Renal cortex interstitium (tissue), 11 donors: ENCODE data around the gene BCORL1. TPM values are rescaled to one million over a fixed set of nuclear protein-coding genes. Genes with fewer than 3 reads are reported as not detected.

Experiments used
- DNase-seq, 11 donors: peaks; one replicate each; pipeline ENCODE4 v3.0.0-alpha.2; 2013; ENCODE audit warnings: low read depth in 9 of 11, low spot score in 4 of 11; ENCODE audit errors: extremely low read depth in 1 of 11
- polyA plus RNA-seq, 3 donors: library from polyadenylated mRNA; unstranded; fragments of 120-200 nt; gene quantifications; one replicate each; pipeline ENCODE4 v1.2.1, GENCODE V29; 2013; ENCODE audit not compliant: insufficient read length in 3 of 3

BCORL1 gene
- polyA plus RNA-seq, 3 donors: 16.0 to 20.8 (median 17.0) TPM

- DNase-seq: no peak
Measured at GRCh38 chrX:130083107-130083490, 100.7 kb downstream of the BCORL1 start.

GRCh38 chrX:130083656-130084382, 101.4 kb downstream of the BCORL1 start:
- DNase-seq: no peak

GRCh38 chrX:130084631-130085237, 102.3 kb downstream of the BCORL1 start:
- DNase-seq: no peak

DNA sequence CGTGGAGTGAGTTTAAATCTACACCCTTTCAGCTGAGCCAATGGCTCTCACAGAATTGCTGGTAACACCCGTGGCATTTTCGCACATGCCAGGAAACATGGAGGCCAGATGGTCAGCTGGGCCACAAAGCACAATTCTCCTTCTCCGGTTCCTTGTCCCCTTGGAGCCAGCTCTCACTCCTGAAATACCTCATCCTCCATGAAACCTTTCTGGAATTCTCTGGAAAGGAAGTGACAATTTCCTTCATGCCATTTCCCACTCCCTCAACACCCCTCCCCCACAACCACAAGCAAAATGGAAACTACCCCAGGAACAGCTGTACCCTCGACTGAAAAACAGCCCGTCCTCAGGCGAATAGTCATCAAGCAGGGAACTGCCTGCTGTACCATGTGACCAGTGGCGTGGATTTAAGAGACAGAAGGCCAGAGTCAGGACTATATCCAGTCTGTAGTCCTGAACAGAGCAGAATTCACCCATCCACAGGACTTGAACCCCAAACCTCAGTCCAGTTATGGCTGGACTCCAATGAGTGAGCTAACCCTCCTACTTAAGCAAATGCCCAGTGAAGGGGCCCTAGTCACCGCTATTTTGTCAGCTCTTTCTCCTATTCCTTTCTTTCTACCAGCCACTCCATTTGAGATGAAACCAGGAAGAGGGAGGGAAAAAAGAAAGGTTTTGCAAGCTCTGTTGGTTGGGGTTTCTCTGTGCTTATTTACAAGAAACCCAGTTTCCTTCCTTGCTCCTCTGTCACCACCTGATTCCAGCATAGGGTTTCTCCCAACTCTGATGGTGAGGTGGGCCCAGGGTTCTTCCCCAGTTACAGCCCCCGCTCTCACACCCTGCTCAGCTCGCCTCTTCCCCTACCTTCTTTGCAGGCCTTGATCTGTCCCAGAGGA, 103.4 kb downstream of the BCORL1 start:
- no peak for DNase-seq

- DNase-seq: no peak
Measured at GRCh38 chrX:130086447-130087206, 104.2 kb downstream of the BCORL1 start.

GRCh38 chrX:130090364-130090763, 107.9 kb downstream of the BCORL1 start:
- DNase-seq: no peak

DNA sequence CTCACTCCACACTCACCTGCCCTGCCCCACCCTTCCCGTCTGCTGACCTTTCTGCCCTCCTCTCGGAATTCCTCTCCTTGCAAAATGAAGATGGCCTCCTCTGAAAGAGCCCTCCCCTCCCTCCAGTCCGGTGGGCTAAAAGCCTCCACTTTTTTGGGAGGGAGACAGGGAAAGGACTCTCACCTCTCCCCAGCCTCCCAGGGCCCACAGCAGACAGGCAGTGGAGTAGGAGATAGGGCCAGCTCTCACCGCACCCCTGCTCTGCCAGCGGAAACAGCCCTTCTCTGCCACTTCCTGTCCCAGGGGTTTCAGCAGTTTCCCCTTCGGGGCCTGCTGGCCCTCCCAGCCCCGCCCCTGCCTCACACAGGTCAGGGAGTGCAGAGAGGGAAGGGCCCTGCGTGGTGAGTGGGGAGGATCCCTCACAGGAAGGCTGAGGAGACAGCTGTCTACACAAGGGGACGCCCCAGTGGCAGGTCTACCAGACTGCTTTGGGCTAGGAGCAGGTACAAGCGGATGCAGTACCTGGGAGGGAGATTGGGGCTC, 109.6 kb downstream of the BCORL1 start:
- DNase-seq: no peak

DNA sequence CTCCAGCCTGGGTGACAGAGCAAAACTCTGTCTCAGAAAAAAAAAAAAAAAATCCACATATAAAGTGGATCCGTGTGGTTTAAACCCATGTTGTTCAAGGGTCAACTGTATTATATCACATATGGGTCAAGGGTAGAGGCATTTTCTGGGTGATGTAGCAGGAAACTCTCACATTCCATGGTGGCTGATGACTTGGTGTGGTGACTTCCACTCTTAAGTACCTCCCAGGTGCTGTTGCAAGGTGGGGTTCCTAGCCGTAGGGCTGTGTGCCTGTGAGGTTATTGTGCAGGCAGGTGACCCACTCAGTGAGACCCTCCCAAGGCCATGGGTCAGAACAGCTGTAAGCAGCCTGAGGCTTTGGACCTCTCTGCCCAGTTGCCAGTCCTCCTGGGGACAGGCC, 110.8 kb downstream of the BCORL1 start:
- no peak for DNase-seq

GRCh38 chrX:130094696-130095095, 112.3 kb downstream of the BCORL1 start:
- no peak for DNase-seq

GRCh38 chrX:130095249-130096030, 113.0 kb downstream of the BCORL1 start:
- no peak for DNase-seq

- no peak for DNase-seq
Measured at GRCh38 chrX:130097507-130098209, 115.2 kb downstream of the BCORL1 start.

- no peak for DNase-seq
Measured at GRCh38 chrX:130098210-130098552, 115.7 kb downstream of the BCORL1 start.

DNA sequence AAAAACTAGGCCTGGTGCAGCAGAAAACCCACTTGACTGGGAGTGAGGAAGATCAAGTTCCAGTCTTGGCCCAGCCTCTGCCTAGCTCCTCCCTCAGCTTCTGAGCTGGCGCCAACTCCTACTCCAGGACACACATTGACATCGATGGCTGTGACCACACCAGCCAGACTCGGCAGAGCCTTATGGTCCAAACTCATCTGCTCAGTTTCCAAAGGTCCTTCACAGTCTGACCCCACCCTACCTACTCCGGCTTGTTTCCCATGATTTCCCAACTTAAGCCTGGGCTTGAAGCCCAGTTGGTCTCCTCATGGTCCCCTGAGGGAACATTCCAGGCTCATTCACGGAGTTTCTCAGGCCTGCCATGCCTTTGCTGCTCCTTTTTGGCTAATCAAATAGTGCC, 117.7 kb downstream of the BCORL1 start:
- DNase-seq: no peak

DNA sequence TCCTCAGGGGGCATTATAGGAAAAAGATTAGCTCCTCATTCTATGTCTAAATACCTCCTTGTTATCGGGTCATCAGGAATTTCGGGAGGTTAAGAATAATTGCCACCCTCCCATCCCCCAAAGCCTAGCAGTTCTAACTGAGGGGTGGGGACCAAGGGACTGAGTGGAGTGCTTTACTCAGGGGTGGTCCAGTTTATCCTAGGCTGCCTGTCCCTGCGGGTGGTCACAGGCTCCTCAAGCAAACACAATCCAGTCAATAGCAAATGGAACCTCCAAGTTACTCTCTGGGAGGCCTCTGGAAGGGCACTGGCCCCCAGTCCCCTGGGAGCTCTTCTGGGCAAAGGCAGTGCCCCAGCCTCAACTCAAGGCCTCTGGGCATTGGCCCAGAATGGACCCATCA, 121.2 kb downstream of the BCORL1 start:
- DNase-seq: no peak

- no peak for DNase-seq
Measured at GRCh38 chrX:130105244-130105643, 122.8 kb downstream of the BCORL1 start.

GRCh38 chrX:130106071-130106470, 123.6 kb downstream of the BCORL1 start:
- DNase-seq: no peak
